GM19372 (cell line): ENCODE measurements around the gene PKDCC.
"Not testable (repeated sequence)": the region's sequence is repeated elsewhere in the genome, so short reads cannot be mapped to it uniquely, and the experiment has no call there.

Source experiments
- ATAC-seq: cut with Tn5 transposase; IDR thresholded peaks from one replicate; pipeline ENCODE4 v1.9.1; 2021; ENCODE audit warnings: mild to moderate bottlenecking, low read depth, moderate library complexity; ENCODE audit not compliant: unreplicated experiment

The PKDCC gene

DNA sequence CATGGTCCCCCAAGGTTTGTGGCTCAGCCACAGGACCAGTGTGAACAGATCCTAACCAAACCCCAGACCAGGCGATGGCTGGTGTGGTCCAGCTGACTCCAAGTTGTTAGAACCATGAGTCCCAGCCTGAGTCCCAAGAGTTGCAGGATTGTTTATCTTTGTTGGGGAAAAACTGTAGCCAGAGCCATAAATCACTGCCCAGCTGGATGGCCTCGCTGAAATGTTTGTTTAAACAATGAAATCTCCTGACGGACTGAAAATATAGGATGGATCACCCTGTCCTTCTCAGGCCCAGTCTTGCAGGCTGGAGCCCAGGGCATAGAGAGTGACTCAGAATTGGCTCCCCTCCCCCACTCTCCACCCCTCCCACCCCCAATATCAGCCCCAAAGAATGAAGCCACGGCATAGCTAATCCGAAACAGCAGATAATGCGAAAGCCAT, 36.4 kb downstream of the PKDCC start:
- no peak for ATAC-seq

DNA sequence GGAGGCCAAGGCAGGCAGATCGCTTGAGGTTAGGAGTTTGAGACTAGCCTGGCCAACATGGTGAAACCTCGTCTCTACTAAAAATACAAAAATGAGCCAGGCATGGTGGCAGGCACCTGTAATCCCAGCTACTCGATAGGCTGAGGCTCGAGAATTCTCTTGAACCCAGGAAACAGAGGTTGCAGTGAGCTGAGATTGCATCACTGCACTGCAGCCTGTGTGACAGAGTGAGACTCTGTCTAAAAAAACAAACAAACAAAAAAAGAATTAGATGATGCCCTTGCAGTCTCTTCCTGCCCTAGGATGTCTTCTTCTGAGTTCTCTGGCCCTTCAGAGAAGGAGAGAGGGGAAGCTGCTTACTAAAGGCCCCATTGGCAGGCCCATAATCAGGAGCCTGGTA, 37.2 kb downstream of the PKDCC start:
- not testable (repeated sequence) for ATAC-seq

DNA sequence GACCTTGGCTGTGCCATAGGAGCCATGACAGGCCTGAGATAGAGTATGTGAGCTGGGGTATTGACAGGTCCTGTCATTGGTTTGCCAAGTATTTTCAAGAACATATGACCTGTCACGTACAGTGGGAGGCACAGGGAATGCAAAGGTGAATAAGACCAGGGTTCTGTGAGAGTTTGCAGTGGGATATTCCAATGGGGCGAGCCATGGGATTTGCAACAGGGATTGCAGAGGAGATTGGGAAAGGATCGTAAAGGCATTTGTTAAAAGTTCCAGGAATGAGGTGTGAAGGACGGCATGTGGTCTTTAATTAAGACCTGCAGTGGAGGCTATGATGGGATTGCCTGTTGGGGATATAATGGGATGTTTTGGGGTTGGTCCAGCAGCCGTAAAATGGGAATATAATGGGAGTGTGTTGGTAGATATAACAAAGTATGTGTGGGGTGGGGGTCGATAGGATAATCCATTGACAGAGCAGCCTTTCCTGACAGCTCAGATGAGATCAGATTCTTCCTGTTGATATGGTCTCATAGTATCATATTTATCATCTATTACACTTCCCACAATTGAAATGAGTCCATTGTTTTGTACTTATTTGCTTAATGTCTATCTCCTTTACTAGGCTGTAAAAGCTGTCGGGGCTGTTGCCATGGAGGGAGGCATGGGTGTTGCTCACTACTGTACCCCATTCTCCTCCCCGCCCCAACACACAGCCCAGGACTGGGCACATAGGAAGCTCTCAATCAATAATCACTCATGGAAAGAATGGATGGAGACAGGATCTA, 38.1 kb downstream of the PKDCC start:
- peak; percentile 4 for ATAC-seq

DNA sequence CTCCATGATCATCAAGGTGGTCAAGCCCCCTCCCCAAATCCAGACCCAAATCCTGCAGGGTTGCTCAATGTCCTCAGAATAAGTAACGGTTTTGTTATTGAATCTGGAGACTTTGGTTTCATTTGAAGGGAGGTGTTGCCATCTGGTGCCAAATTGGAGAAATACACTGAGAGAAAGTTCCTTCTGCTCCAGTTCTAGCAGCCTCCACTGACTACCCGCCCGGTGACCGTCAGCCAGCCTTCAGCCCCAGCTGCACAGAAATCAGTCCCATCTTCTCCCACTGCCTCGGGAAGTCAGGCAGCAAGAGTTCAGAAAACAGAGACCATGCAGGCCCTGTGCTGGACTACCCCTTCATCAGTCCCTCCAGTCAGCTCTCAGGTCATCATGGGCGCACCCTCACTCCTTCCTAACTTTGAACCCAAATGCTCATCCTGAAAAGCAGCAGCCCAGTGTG, 38.7 kb downstream of the PKDCC start:
- peak; percentile 49 for ATAC-seq

DNA sequence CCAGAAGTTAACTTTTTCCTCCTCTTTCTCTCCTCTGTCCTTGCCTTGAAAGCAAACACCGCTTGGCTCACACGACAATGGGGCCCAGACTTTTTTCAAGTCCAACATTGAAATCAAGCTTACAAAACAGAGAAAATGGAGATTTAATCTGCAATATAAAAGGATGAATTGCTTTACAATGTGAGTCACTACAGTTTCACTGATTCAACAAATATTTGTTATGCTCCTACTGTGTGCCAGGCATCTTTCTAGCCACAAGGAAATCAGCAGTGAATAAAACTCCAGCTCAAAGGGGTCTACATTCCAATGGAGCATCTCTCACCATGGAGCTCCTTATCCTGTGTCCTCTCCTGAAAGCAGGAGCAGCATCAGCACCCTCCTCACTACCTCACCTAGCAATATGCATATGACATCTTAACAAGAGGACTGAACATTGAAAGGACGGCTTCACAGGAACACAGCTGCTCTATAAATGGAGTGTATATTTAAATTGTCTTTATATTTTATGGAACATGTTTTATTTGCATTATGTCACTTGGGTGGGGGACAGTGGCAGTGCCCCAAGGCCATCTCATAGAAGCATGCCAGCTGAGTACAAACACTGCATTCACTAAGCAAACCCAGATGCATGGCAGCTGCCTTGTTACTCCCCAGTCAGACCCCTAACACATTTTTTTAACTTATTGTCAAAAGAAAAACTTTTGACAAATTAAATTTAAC, 39.5 kb downstream of the PKDCC start:
- ATAC-seq: no peak

DNA sequence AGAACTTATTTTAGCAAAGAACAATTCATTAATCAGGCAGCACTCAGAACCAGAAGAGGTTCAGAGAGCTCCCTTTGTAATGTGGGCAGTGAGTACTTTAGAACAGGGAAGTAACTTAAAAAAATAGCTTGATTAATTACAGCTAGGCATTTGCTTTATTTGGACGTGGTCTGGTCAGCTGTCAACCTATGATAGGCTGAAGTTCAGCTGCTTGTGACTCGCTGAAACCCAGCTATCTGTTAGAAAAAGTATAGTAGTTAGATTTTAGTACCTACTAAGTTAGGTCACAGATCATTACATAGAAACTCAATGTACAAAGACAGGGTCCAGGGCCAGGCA, 40.0 kb downstream of the PKDCC start:
- ATAC-seq: no peak

DNA sequence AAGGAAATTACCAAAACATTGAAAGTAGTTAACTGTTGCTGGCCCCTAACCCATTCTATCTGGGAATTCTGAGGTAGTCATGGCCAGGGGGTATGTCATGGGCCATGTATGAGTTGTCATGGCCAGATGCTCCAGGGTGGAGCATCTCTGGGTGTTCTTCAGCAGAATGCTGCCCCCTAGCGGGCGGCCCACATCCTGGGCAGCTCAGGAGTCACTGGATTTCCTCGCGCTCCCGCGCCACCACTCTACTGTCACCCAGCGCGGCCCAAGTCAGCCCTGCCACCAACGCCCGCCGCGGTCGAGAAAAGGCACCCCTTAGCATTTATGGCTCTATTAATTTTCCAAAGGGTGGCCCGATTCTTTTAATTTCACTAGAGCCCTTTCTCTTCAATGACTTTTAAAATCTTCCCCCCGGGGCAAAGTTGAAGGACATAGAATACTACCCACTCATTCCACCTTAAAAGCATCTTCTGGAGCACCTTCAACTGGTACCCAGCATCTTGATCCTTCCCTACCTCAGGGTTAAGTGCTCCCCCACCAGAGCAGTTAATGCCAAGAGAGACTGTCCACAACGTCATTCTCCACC, 41.6 kb downstream of the PKDCC start:
- ATAC-seq: peak; percentile 88

DNA sequence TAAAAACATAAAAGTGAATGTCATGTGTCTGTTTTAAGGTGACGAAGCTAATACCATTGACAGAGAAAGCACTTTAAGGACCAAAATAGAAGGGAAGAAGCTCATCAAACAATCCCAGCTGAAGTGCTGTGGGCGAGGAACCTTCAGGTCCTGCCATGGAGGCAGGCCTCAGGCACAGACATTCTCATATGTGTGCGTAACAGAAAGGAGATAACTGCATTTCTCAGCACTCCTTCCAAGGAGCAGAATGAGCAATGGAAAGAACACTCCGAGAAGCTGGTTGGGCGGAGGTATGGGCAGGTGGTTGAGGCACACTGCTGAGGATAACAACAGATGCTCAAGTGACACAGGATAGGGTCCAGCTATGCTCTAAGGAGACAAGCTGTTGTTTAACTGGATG, 42.4 kb downstream of the PKDCC start:
- ATAC-seq: no peak

DNA sequence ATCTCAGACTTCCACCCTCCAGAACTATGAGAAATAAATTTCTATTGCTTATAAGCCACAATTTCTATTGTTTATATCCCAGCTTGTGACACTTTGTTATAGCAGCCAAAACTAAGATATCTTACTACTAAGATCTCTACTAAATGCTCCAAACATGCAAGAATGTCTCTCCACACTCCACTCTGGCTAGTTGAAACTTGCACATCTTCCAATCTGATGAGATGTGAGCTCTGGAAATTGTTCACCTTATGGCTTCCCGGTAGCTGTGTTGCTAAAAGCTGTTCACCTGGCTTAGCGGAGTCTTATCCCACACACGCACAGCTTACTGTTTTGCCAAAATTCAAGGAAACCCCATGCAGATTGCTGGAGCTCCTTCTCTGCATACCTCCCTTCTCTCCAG, 43.9 kb downstream of the PKDCC start:
- ATAC-seq: no peak

DNA sequence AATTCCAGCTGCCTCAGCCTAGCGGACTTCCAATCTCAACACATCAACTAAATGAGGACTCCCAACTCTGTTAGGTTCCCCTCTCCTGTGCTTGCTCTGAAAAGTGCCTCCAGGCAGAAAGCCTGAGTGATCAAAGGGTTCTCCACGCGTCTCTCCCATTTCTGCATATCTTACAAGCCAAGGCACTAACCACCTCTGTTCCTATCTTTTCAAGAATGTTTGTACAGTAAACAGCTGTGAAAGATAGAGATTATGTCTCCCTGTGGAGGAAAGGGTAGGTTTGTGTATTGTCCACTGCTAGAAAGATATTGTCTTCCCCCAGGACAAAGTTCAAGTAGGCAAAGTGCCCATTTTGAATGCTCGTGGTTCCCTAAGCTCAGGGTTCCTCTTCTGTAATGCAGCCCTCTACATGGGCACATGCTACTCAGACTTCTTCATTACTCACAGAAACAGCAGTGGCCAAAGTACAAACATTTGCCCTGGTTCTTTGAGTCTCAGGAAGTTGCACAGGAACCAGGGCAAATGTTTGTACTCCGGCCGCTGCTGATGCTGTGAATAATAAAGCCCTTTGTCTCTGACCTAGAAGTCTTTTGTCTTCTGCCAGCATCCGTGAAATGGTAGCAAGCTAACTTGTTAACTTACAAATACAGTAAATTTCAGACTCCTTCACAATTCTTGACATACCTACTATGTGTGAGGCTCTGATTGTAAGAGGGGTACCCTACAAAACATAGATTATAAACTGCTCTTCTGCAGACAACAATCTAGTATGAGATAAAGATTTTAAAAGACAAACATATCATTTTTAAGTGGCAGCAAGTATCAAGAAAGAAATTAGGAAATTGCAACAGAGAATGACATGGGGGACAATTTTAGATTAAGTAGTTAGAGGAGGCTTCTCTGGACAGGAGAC, 44.5 kb downstream of the PKDCC start:
- no peak for ATAC-seq

DNA sequence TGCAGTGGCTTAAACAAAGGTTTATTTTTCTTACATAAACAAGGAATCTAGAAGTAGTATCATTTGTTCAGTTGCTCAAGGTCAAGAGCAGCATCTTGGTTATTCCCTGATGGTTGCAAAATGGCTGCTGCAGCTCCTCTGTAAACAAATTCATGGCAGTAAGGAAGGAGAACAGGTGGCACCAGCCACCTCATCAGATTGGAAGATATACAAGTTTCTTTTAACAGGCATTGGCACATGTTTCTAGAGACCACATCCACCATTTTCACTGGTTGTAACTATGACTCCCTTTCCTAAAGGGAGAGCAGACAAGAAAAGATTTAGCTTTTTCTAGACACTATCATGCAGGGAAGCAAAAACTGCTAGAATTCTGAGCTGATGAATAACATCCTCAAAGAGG, 46.3 kb downstream of the PKDCC start:
- ATAC-seq: no peak

DNA sequence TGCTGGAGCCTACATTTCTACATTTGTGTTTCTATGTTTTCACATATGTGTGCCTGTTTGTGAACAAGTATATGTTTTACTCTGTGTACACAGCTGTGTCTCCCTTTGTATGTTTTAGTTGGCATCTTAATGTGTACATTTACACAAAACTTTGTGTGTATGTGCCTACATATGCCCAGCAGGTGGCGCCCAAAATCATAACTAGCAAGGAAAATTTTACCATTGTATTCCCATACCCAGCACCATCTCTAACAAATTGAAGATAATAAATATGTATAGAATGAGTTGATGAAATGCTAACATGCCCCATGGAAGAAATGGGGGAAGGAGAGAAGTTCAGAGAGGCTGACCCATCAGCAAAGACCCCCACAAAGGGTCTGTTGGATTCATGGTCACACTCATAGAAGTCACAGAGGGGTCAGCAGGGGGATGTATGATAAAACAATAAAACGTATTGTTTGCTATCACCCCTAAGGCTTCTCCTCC, 48.1 kb downstream of the PKDCC start:
- no peak for ATAC-seq

DNA sequence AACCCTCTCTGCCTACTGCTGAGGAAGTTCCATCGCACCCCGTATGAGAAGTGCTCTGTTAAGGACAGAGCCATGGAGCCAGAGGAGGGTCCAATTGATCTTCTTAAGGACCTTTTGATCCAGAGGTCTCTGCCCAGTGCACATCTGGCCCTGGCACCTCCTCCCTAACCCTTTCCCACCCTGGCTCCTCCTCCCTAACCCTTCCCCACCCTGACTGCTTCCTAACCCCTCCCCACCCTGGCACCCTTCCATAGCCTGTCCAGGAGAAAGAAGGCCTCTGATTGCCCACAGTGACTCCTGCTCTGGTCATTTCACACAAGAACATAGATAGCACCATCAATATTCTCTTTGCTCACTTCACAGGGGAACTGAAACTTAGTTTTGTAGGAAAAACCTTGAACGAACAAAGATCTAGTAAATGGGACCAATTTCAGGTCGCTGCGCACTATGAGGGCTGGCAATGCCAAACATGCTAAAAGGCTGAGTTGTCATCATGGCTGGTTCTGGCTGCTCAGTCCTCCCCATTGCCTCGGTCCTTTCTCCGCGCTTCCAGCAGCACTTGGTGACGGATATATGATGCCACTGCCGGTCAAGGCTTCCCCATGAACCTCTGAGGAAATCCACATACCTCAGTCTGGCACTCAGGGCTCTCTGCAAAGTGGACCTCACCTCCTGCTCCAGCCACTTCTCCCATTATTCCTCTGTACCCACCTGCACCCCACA, 49.2 kb downstream of the PKDCC start:
- ATAC-seq: peak; percentile 26

DNA sequence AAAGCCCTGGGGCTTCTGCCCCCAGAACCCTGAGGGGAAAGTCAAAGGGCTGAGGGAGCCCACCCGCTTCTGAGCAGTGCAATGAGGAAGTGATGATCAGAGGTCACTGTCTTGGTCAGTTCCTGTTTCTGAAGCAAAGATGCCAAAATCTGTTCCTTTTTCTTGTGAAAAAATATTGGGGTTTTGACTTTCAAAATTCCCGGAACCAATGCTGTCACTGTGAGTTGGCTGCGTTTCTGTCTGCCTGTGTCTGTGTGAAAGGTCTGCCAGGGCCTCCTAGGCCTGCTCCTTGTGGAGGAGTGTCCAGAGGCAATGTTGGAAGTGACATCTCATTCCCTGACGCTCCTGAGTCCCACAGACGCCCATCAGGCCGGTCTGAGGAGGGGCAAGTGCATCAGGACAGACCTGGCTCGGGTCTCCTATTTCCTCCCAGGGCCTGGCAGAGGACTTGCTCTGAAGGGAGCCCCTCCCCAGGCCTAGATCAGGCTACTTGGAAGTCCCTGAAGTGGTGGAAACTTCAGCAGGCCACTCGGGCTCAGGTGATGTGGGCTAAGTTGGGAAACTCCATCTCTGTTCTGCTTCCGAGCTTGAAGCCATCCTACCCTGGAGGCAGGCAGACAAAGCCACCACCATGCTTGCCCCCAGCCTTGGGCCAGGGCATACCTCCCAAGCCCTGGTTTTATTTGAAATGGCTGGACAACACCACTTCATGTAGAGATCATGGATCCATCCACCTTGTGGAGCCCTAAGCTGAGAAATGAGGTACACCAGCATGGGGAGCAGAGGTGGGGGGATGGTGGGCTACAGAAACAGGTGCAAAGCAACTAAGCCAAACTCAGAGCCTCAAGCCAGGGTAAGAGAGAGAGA, 51.0 kb downstream of the PKDCC start:
- ATAC-seq: no peak

DNA sequence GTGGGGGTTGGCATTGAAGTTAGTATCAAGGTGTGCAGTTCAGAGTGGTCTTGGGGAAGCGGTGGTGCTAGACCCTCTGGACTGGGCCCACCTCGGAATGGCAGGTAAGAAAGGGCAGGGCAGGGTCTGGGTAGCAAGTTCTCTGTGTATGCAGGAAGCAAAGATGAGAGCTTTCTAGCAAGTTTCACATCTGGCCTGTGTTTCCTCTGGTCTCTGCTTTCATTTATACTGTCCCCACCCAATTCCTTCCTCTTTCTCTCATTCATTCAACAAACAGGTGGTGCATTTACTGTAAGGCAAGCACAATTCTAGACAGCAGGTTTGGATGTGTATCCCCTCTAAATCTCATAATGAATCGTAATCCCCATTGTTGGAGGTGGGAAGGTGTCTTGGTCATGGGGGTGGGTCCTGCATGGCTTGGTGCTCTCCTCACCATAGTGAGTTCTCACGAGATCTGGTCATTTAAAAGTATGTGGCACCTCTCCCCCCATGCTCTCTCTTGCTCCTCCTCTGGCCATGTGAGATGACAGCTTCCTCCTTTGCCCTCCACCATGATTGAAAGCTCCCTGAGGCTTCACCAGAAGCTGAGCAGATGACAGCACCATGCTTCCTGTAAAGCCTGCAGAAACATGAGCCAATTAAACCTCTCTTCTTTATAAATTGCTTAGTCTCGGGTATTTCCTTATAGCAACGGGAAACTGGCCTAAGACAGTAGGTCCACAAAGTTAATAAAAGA, 51.8 kb downstream of the PKDCC start:
- ATAC-seq: no peak

DNA sequence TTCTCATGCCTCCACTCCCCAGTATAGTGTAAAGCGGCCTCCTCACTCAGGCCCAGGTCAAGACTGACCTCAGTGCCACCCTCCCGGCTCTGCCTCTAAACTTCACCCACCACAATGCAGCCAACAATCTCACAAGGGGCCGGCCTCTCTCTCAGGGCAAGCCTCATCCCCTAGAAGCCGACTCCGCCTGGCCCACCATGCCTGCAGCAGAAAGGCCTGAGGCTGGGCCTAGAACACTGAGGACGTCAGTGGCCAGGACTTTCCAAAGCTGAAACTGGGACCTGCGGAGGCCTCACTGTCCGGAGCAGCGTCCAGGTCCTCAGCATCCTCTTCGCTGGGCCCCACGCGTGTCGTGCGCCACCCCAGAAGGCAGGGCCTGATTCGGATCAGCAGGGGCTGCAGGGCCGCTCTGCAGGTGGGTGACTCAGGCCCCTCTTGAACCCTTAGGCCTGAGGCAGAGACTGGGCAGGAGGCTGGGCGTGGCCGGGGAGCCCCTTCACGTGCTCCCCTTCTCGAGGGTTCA, 52.9 kb downstream of the PKDCC start:
- ATAC-seq: no peak

DNA sequence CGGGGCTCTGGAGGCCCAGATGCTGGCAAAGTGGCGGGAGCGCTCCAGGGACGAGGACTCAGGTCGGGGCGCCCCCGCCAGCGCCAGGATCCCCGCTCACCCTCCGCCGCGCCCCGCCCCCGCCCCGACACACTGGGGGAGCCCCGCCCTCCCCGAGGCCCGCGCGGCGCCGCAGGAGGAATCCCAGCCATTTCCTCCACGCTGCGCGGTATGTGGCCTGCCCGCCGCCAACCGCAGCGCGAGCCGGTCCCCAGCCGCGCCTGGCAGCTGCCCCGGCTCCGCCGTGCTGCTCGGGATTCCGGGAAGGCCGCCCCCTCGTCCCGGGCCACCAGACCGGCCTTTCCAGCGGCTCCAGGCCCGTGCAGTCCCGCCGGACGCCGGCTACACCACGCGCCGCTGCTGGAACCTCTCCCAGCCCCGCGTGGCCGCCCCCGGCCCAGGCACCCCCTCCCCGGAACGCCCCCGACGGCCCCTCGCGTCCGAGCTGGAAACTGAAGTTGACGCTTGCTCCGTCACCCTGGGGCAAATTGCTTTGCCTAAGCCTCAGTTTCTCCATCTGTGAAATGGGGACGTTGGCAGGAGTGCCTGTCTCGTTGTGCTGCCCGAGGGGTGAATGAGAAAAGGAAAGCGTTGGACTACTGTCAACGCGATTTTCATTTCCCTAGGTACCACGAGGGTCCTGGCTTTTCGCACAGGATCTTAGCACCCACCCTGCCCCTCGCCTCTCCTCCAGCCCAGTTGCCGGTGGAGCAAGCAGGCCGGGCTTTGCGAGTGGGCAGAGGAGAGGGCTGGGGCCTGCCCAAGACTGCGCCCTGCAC, 53.6 kb downstream of the PKDCC start:
- ATAC-seq: no peak
